Pons (tissue), 1 donor: ENCODE data around the gene RUVBL2.
"Not testable (repeated sequence)": the region's sequence is repeated elsewhere in the genome, so short reads cannot be mapped to it uniquely, and the experiment has no call there.

Experiments
- DNase-seq: peaks from one replicate; pipeline ENCODE4 v3.0.0-alpha.2; 2016; ENCODE audit warnings: low spot score

The RUVBL2 gene

GRCh38 chr19:49049834-49050233, 56.1 kb downstream of the RUVBL2 start:
- not testable (repeated sequence) for DNase-seq

- not testable (repeated sequence) for DNase-seq
Measured at GRCh38 chr19:49050376-49051033, 56.8 kb downstream of the RUVBL2 start.

- peak; percentile 2 for DNase-seq
Measured at GRCh38 chr19:49056101-49056901, 62.6 kb downstream of the RUVBL2 start.

DNA sequence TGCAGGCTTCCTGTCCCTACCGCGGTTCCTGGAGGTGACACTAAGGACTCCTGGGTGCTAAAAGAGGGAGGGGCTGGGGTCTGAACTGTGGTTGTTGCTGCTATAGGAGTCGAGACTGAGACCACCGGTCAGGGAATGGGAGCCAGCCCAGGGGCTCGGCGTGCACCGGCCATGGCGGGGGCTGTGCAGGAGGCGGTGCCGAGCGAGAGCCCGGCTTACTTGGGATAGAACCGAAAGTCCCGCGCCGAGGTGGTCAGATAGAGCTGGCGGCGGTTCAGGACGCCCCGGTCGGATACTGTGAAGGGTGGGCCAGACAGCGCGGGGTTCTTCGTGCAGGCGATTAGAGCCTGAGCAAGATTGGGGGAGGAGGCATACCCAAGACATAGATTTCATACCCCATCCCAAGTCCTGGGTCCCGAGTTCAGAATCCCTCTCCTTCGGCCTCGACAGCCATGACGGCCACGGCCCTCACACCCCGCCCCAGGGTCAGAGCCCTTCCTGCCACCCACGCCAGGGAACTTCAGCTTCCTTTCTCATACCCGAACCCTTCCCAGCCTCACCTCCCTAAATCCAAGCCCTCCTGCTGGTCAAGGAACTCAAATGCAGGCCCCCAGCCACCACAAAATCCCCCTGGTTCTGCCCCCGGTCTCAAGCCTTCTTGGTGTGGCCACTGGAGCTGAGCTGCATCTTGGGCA, 63.4 kb downstream of the RUVBL2 start:
- not testable (repeated sequence) for DNase-seq

GRCh38 chr19:49057636-49058234, 64.0 kb downstream of the RUVBL2 start, which contains the start of gene CGB7:
Gene CGB7, minus strand, starts transcription at chr19:49057749. Its CDS starts 2,374 bp downstream, at chr19:49055375.
- no peak for DNase-seq

DNA sequence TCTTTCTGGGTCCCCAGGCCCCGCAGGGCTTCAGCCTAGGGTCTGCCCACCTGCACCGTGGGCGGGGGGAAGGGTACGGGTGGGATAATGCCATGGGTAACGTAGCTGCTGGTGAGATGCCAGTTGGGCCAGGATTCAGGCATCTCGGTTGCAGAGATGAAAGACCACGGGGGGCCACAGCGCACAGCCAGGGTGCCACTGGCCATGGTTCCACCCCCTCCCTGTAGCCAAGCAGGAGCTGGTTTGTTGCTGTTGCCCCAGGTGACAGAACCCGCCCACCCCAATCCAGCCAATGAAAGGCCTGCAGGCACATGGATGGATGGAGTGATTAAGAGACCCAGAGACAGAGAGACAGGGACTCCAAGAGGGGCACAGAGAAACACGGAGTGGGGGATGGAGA, 64.9 kb downstream of the RUVBL2 start:
- DNase-seq, result no peak

GRCh38 chr19:49059053-49059452, 65.4 kb downstream of the RUVBL2 start:
- DNase-seq, result no peak

DNA sequence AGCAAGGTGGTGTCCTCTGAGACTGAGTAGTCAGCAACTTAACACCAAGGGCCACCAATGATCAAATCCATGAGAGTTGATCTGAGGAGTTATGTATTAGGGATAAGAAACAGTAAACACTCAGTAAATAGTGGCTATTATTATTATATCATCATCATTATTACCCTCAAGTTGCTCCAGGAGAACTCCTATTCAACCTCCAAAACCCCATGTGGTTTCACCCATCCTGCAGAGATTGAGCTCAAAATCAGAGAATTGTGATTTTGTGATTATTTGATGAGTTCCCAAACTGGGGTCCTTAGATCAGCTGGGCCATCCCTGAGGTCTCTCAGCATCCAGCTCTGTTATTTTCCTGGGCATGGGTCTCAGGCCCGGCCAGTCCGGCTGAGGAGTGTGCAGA, 67.3 kb downstream of the RUVBL2 start:
- DNase-seq, result no peak

DNA sequence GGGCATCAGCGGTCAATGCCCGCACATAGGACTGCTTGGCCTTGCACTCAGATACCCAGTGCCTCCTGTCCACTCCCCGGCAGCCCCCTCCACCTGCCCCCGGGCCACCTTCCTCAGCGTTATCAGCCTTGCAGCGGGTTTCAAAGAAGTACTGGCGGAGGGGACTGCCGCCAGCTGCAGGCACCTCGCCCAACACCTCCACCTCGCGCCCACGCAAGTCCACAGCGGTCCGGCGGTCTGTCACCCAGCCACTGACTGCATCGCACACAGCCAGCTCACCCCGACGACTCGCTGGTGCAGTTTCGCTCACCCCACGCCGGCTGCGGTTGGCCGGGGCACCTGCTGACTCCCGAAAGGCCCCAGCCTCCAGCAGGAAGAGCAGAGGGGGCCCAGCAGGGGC, 67.8 kb downstream of the RUVBL2 start:
- no peak for DNase-seq

DNA sequence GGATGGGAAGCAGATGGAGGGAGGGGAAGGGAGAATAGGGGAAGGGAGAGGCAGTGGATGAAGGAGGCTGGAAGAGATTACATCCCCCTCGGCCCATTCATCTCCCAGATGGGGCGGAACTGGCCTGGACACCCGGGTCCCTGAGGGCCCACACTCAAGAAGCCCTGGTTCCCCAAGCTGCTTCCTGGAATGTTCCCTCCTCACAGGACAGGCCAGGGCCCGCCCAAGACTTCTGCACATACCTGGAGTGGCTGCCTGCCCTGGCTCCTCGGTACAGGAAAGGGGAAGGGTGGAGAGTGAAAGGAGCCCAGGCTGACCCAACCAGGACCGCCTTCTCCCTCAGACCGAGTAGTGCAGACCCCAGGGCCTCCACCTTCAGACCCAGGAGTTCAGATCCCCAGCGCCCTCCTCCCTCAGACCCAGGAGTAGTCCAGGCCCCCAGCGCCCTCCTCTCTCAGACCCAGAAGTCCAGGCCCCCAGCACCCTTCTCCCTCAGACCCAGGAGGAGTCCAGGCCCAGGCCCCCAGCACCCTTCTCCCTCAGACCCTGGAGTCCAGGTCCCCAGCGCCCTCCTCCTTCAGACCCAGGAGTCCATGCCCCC, 70.4 kb downstream of the RUVBL2 start:
- DNase-seq, result no peak

- no peak for DNase-seq
Measured at GRCh38 chr19:49064768-49065611, 71.3 kb downstream of the RUVBL2 start, which contains the start of gene NTF4. Gene NTF4, minus strand, starts transcription at chr19:49064818. Its CDS starts 2,821 bp downstream, at chr19:49061997.
